Esophagus squamous epithelium (tissue), 5 donors: ENCODE results near the gene RPA3. TPM values are rescaled to one million over a fixed set of nuclear protein-coding genes. Genes with fewer than 3 reads are reported as not detected.

Source experiments
- DNase-seq: peaks from one replicate; lab custom pipeline; 2025; lab: John Stamatoyannopoulos, UW
- H3K27ac ChIP-seq, 4 donors: fragments of 200-600 bp; sonication (generic); one replicate each; pipeline ENCODE4 v1.5.1; 2016 to 2019; ENCODE audit warnings: mild to moderate bottlenecking in 1 of 4
- H3K27me3 ChIP-seq, 4 donors: fragments of 200-600 bp; sonication (generic); 1 replicate in 3 of 4; 2 replicates in 1 of 4; pipeline versions ENCODE4 v1.5.1 to v1.6.0; 2017 to 2021; ENCODE audit warnings: antibody characterized with exemption in 1 of 4
- H3K36me3 ChIP-seq, 3 donors: fragments of 200-600 bp; sonication (generic); one replicate each; pipeline ENCODE4 v1.5.1; 2016 to 2019
- H3K4me1 ChIP-seq, 3 donors: fragments of 200-600 bp; sonication (generic); one replicate each; pipeline ENCODE4 v1.5.1; 2017 to 2019
- H3K4me3 ChIP-seq, 4 donors: fragments of 200-600 bp; sonication (generic); 1 replicate in 3 of 4; 2 replicates in 1 of 4; pipeline ENCODE4 v1.5.1; 2016 to 2019; ENCODE audit warnings: mild to moderate bottlenecking in 2 of 4, moderate library complexity in 1 of 4
- H3K9me3 ChIP-seq, 3 donors: fragments of 200-600 bp; sonication (generic); one replicate each; pipeline ENCODE4 v1.5.1; 2016 to 2019
- POLR2A ChIP-seq, 4 donors: fragments of 450-650 bp; IDR thresholded peaks; one replicate each; pipeline ENCODE4 v1.6.1; 2017; ENCODE audit warnings: antibody characterized with exemption in 4 of 4, mild to moderate bottlenecking in 4 of 4, moderate library complexity in 3 of 4
- WGBS, 2 donors: methylation state at CpG; one replicate each; pipeline ENCODE4 v1.1.5; 2018; 5-methylcytosine and 5-hydroxymethylcytosine counted together
- intact Hi-C: fragments of 100-400 bp; cut with DNase I; formaldehyde crosslinking; loops from one replicate; pipeline ENCODE4 v1.15.0; 2022
- total RNA-seq, 4 donors: library from RNA; depleted of rRNA; stranded (reverse); fragments of >200 nt; gene quantifications; one replicate each; pipeline ENCODE4 v1.1.0, GENCODE V29; 2016
- TF ChIP-seq, protein P1 (sequence below), 6 experiments: fragments of 450-650 bp in 4 of 6; fragments of 200-600 bp in 2 of 6; sonication (generic) in 2 of 6; IDR thresholded peaks; one replicate each; pipeline ENCODE4 v1.5.1; 2016 to 2019; ENCODE audit warnings: antibody characterized with exemption in 6 of 6, mild to moderate bottlenecking in 4 of 6, moderate library complexity in 4 of 6
- donor health status: DM: yes; HTN: yes; CAD: no.

Gene RPA3
- total RNA-seq, 4 donors from 2014 or later, result 13.0 to 29.3 (median 21.7) TPM

GRCh38 chr7:7618410-7618809 is 100.0 kb downstream of the RPA3 start:
- no peak for DNase-seq
- no peak for TF ChIP-seq POLR2A (IDR thresholded peaks at IDR 0.05)
- TF ChIP-seq, protein P1, sequence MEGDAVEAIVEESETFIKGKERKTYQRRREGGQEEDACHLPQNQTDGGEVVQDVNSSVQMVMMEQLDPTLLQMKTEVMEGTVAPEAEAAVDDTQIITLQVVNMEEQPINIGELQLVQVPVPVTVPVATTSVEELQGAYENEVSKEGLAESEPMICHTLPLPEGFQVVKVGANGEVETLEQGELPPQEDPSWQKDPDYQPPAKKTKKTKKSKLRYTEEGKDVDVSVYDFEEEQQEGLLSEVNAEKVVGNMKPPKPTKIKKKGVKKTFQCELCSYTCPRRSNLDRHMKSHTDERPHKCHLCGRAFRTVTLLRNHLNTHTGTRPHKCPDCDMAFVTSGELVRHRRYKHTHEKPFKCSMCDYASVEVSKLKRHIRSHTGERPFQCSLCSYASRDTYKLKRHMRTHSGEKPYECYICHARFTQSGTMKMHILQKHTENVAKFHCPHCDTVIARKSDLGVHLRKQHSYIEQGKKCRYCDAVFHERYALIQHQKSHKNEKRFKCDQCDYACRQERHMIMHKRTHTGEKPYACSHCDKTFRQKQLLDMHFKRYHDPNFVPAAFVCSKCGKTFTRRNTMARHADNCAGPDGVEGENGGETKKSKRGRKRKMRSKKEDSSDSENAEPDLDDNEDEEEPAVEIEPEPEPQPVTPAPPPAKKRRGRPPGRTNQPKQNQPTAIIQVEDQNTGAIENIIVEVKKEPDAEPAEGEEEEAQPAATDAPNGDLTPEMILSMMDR (IDR thresholded peaks at IDR 0.05), result no peak
- H3K9me3 ChIP-seq, result no peaks in the 10 kb centered on the region
- no peaks in the 10 kb centered on the region for H3K27me3 ChIP-seq
- H3K36me3 ChIP-seq, result no peaks in the 10 kb centered on the region
- no peaks in the 10 kb centered on the region for H3K4me1 ChIP-seq
- no peak overlapping the region for H3K4me3 ChIP-seq
- H3K27ac ChIP-seq, result no peak overlapping the region
- 90 to 100% methylated on average over 1 of the region's 1 CpG for WGBS, 2 donors
- intact Hi-C loops, result no loop called here

DNA sequence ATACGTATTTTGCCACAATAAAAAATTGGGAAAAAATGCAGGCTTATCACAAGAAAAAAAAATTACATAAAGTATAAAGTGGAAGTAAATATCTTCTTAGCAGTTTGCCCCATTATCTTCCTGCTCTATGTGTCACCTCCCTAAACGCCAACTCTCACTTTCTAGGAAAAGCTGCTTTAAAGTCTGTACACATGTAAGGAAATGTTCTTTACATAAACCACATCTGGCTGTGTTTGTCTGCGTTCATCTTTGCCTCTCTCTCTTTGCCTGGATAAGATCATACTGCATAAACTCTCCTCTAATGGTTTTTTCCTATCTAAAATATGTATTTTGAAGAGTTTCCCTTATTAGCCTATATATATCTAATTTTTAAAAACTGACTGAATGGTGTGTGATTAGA is 100.9 kb downstream of the RPA3 start:
- Histone ChIP-seq H3K27ac (no peak overlapping the region), H3K9me3 (no peaks in the 10 kb centered on the region), H3K4me3 (no peak overlapping the region), H3K36me3 (no peaks in the 10 kb centered on the region), H3K4me1 (no peaks in the 10 kb centered on the region), H3K27me3 (no peaks in the 10 kb centered on the region)
- no peak for TF ChIP-seq POLR2A (IDR thresholded peaks at IDR 0.05)
- TF ChIP-seq, protein P1 (IDR thresholded peaks at IDR 0.05), result no peak
- no peak for DNase-seq
- intact Hi-C loops, result no loop called here
- 76 to 78% methylated on average over 3 of the region's 3 CpGs for WGBS, 2 donors

GRCh38 chr7:7614018-7614741 is 104.2 kb downstream of the RPA3 start:
- 77 to 83% methylated on average over 4 of the region's 4 CpGs for WGBS, 2 donors
- no peak for TF ChIP-seq POLR2A (IDR thresholded peaks at IDR 0.05)
- intact Hi-C loops, result no loop called here
- no peaks in the 10 kb centered on the region for H3K27me3 ChIP-seq
- no peaks in the 10 kb centered on the region for H3K9me3 ChIP-seq
- H3K36me3 ChIP-seq, result peaks cover 0 to 4% (median 0%) of the 10 kb centered on the region in 3 donors
- no peak for DNase-seq
- no peaks in the 10 kb centered on the region for H3K4me1 ChIP-seq
- no peak overlapping the region for H3K27ac ChIP-seq
- no peak overlapping the region for H3K4me3 ChIP-seq

DNA sequence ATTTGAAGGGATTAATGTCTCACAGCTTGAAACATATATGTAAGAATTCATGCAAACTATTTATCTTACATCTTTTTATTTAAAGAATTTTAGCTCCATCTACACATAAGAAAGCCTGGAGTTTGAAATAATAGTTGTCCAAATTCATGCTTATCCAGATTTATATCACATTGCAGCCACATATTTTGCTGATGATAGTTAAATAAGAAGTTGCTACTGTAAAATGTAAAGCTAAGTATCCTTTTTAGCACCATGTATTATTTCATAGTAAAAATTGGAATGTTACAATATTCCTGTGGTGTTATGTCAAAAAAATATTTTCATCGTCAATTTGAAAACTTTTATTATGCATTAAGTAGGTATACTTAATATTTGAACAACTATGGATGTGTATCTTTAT is 105.2 kb downstream of the RPA3 start:
- Histone ChIP-seq H3K36me3 (peaks cover 0 to 14% (median 0%) of the 10 kb centered on the region in 3 donors), H3K4me1 (no peaks in the 10 kb centered on the region), H3K27ac (no peak overlapping the region), H3K4me3 (no peak overlapping the region), H3K9me3 (no peaks in the 10 kb centered on the region), H3K27me3 (no peaks in the 10 kb centered on the region)
- WGBS, 2 donors, result 93 to 100% methylated on average over 1 of the region's 1 CpG
- DNase-seq, result no peak
- TF ChIP-seq, protein P1 (IDR thresholded peaks at IDR 0.05), result no peak
- no peak for TF ChIP-seq POLR2A (IDR thresholded peaks at IDR 0.05)
- intact Hi-C loops, result no loop called here

- Histone ChIP-seq H3K36me3 (peaks cover 0 to 21% (median 0%) of the 10 kb centered on the region in 3 donors), H3K9me3 (no peaks in the 10 kb centered on the region), H3K4me1 (no peaks in the 10 kb centered on the region), H3K4me3 (no peak overlapping the region), H3K27ac (no peak overlapping the region), H3K27me3 (no peaks in the 10 kb centered on the region)
- intact Hi-C loops, result no loop called here
- TF ChIP-seq, protein P1 (IDR thresholded peaks at IDR 0.05), result no peak
- TF ChIP-seq POLR2A (IDR thresholded peaks at IDR 0.05), result no peak
- no peak for DNase-seq
- 75 to 83% methylated on average over 1 of the region's 1 CpG for WGBS, 2 donors
Measured at GRCh38 chr7:7612519-7612918, 105.9 kb downstream of the RPA3 start.
